Upper lobe of left lung (tissue), 4 donors: ENCODE results near the gene EIF5A.

Experiments
- CTCF ChIP-seq, 6 experiments: fragments of 450-650 bp in 4 of 6; fragments of 200-600 bp in 2 of 6; sonication (generic) in 2 of 6; IDR thresholded peaks; one replicate each; pipeline ENCODE4 v1.5.1; 2016 to 2019; ENCODE audit warnings: antibody characterized with exemption in 6 of 6
- POLR2A ChIP-seq, 4 donors: fragments of 450-650 bp; IDR thresholded peaks; one replicate each; pipeline ENCODE4 v1.5.1; 2016 to 2017; ENCODE audit warnings: antibody characterized with exemption in 4 of 4, mild to moderate bottlenecking in 2 of 4

GRCh38 chr17:7348478-7349242 is 41.2 kb downstream of the EIF5A start:
- TF ChIP-seq CTCF (IDR thresholded peaks at IDR 0.05) = no peak
- no peak for TF ChIP-seq POLR2A (IDR thresholded peaks at IDR 0.05)
